A549 (cell line): ENCODE data around the gene LASP1.

Source experiments
- CTCF ChIP-seq: fragments of >200 bp; sonication (Bioruptor Twin); formaldehyde crosslinking; IDR thresholded peaks from 3 replicates; pipeline ENCODE4 v1.5.1; 2016
- EHMT2 ChIP-seq: fragments of 200-600 bp; sonication (generic); IDR thresholded peaks from 2 replicates; pipeline ENCODE4 v1.6.1; 2016; ENCODE audit warnings: antibody characterized with exemption, low read depth, mild to moderate bottlenecking, moderate library complexity
- EP300 ChIP-seq, 2 experiments: fragments of >200 bp; sonication (Bioruptor Twin); formaldehyde crosslinking; IDR thresholded peaks; 2 replicates in 1 of 2; 3 replicates in 1 of 2; pipeline ENCODE4 v1.6.1; 2016 to 2017
- KDM5A ChIP-seq: fragments of 200-600 bp; sonication (generic); IDR thresholded peaks from 2 replicates; pipeline ENCODE4 v1.6.1; 2016; ENCODE audit warnings: antibody characterized with exemption, mild to moderate bottlenecking
- RCOR1 ChIP-seq: fragments of 150-350 bp; IDR thresholded peaks from 2 replicates; pipeline ENCODE4 v1.6.1; 2014; ENCODE audit warnings: antibody characterized with exemption, low read length, low read depth
- REST ChIP-seq: fragments of 200-600 bp; sonication (generic); IDR thresholded peaks from 2 replicates; pipeline ENCODE4 v1.6.1; 2016; ENCODE audit warnings: antibody characterized with exemption, mild to moderate bottlenecking, moderate library complexity

GRCh38 chr17:38867968-38868816 is 1.7 kb upstream of the LASP1 start:
- TF ChIP-seq CTCF = no peak
- no peak for TF ChIP-seq EHMT2
- no peak for TF ChIP-seq RCOR1
- TF ChIP-seq REST = no peak
- no peak for TF ChIP-seq KDM5A
- TF ChIP-seq EP300 (IDR thresholded peaks at IDR 0.05) = no peak
